ENCODE measurements around the gene CAPN15.

CAPN15 gene

DNA sequence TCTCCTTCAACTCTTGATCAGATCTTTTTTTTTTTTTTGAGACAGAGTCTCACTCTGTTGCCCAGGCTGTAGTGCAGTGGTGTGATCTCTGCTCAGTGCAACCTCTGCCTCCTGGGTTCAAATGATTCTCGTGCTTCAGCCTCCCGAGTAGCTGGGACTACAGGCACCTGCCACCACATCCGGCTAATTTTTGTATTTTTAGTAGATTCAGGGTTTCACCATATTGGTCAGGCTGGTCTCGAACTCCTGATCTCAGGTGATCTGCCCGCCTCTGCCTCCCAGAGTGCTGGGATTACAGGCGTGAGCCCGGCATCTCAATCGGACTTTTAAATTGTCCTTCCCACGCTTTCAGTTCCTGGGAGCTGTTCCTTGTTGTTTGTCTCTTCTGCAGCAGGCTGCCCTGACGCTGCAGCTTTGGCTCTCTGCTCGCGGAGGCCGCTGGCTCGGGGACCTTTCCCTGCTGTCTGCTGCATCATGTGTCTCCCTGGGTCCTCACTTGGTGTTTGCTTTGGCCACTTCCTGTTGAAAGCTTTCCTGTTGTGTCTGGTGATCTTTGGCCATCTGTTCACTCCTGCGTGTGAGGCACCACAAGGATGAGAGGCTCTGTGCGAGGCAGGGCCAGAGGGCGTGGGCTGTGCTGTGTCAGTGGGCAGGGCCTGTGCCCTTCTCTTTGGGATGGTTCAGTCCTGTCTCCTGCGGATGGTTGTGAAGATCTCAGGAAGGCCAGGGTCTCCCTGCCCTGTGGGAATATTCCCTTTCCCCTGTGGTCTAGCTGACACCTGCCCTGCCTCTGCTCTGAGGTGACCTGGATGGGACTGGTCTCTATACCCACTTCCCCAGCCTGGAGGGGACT is 18.4 kb upstream of the CAPN15 start:
- H3K27ac ChIP-seq (replicated peaks) = no peak overlapping the region; the same call in 1 of the 2 replicates
- TF ChIP-seq SPI1 (IDR thresholded peaks at IDR 0.05; ENCODE audit: borderline replicate concordance, low read depth) (no peak), GABPA (IDR thresholded peaks at IDR 0.05; ENCODE audit: low read depth) (no peak), CTCF (IDR thresholded peaks at IDR 0.05; ENCODE audit: insufficient read depth, low read length) (no peak), POLR2AphosphoS5 (IDR thresholded peaks at IDR 0.05; ENCODE audit: low read depth) (no peak)
- TF ChIP-seq, protein P1, sequence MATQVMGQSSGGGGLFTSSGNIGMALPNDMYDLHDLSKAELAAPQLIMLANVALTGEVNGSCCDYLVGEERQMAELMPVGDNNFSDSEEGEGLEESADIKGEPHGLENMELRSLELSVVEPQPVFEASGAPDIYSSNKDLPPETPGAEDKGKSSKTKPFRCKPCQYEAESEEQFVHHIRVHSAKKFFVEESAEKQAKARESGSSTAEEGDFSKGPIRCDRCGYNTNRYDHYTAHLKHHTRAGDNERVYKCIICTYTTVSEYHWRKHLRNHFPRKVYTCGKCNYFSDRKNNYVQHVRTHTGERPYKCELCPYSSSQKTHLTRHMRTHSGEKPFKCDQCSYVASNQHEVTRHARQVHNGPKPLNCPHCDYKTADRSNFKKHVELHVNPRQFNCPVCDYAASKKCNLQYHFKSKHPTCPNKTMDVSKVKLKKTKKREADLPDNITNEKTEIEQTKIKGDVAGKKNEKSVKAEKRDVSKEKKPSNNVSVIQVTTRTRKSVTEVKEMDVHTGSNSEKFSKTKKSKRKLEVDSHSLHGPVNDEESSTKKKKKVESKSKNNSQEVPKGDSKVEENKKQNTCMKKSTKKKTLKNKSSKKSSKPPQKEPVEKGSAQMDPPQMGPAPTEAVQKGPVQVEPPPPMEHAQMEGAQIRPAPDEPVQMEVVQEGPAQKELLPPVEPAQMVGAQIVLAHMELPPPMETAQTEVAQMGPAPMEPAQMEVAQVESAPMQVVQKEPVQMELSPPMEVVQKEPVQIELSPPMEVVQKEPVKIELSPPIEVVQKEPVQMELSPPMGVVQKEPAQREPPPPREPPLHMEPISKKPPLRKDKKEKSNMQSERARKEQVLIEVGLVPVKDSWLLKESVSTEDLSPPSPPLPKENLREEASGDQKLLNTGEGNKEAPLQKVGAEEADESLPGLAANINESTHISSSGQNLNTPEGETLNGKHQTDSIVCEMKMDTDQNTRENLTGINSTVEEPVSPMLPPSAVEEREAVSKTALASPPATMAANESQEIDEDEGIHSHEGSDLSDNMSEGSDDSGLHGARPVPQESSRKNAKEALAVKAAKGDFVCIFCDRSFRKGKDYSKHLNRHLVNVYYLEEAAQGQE (IDR thresholded peaks at IDR 0.05; ENCODE audit: insufficient replicate concordance, low read depth) = no peak

DNA sequence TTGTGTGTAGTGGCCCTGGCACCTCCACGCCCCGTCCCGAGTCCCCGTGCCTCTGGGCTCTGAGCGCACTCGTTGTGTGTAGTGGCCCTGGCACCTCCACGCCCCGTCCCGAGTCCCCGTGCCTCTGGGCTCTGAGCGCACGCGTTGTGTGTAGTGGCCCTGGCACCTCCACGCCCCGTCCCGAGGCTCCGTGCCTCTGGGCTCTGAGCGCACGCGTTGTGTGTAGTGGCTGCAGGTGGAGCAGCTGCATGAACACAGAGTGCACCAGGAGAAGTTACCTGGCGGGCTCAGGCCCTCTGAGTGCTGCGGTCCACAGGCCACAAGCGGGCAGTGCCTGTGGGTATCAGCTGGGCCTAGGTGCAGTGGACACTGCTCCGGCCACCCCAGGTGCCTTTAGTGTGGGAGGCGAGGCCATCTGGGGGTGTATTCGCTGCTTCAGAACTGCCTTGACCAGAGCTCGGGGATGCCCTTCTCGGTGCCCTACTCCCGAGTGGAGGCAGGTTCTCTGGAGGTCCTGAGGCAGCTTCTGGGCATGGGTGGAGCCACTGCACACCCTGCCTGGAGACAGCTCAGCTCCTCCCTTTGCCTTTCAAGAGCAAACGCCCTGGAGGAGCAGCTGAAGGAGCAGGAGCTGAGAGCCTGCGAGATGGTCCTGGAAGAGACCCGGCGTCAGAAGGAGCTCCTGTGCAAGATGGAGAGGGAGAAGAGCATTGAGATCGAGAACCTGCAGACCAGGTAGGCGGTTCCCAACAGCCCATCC is 17.3 kb upstream of the CAPN15 start:
- Histone ChIP-seq H3K27me3 (ENCODE audit: insufficient read depth, poor library complexity, severe bottlenecking) (no peaks in the 10 kb centered on the region), H3K4me3 (replicated peaks; ENCODE audit: insufficient read depth, low read length) (no peak overlapping the region), H3K27ac (replicated peaks) (no peak overlapping the region)
- TF ChIP-seq CTCF (IDR thresholded peaks at IDR 0.05; ENCODE audit: insufficient read depth, low read length) (no peak), GABPA (IDR thresholded peaks at IDR 0.05; ENCODE audit: low read depth) (no peak), POLR2AphosphoS5 (IDR thresholded peaks at IDR 0.05; ENCODE audit: low read depth) (no peak), SPI1 (IDR thresholded peaks at IDR 0.05; ENCODE audit: borderline replicate concordance, low read depth) (no peak)
- TF ChIP-seq, protein P1 (IDR thresholded peaks at IDR 0.05; ENCODE audit: insufficient replicate concordance, low read depth) = no peak
- no peak for DNase-seq (ENCODE audit: low read depth in 1 of 2, low spot score in 1 of 2)

More for the DNA sequence above, 18.4 kb upstream of the CAPN15 start:
- Histone ChIP-seq H3K27me3 (ENCODE audit: insufficient read depth, poor library complexity, severe bottlenecking) (no peaks in the 10 kb centered on the region), H3K4me3 (replicated peaks; ENCODE audit: insufficient read depth, low read length) (no peak overlapping the region)
- peak in 1 of 2 experiments; percentile 42 for DNase-seq (ENCODE audit: low read depth in 1 of 2, low spot score in 1 of 2)

GRCh38 chr16:512802-513201 is 14.7 kb upstream of the CAPN15 start:
- TF ChIP-seq GABPA (IDR thresholded peaks at IDR 0.05; ENCODE audit: low read depth) = no peak
- TF ChIP-seq, protein P1 (IDR thresholded peaks at IDR 0.05; ENCODE audit: insufficient replicate concordance, low read depth) = no peak
- no peak for TF ChIP-seq CTCF (IDR thresholded peaks at IDR 0.05; ENCODE audit: insufficient read depth, low read length)
- TF ChIP-seq POLR2AphosphoS5 (IDR thresholded peaks at IDR 0.05; ENCODE audit: low read depth) = no peak
- TF ChIP-seq SPI1 (IDR thresholded peaks at IDR 0.05; ENCODE audit: borderline replicate concordance, low read depth) = no peak
- no peak for DNase-seq (ENCODE audit: low read depth in 1 of 2, low spot score in 1 of 2)
- no peak overlapping the region for H3K4me3 ChIP-seq (replicated peaks; ENCODE audit: insufficient read depth, low read length)
- no peak overlapping the region for H3K27ac ChIP-seq (replicated peaks)
- H3K27me3 ChIP-seq (ENCODE audit: insufficient read depth, poor library complexity, severe bottlenecking) = no peaks in the 10 kb centered on the region

Data from HL-60 (cell line).